Gastrocnemius medialis (tissue), 4 donors: ENCODE results near the gene RPS15.

Experiments
- POLR2A ChIP-seq, 2 donors: fragments of 450-650 bp; IDR thresholded peaks; one replicate each; pipeline ENCODE4 v1.6.1; 2017; ENCODE audit warnings: antibody characterized with exemption in 2 of 2, mild to moderate bottlenecking in 2 of 2, moderate library complexity in 2 of 2
- TF ChIP-seq, protein P1 (sequence below), 5 experiments: fragments of 450-650 bp in 3 of 5; fragments of 200-600 bp in 2 of 5; sonication (generic) in 2 of 5; IDR thresholded peaks in 4 of 5; conservative IDR thresholded peaks in 1 of 5; 1 replicate in 4 of 5; 2 replicates in 1 of 5; pipeline ENCODE4 v1.5.1; 2016 to 2019; ENCODE audit warnings: antibody characterized with exemption in 5 of 5, mild to moderate bottlenecking in 3 of 5, moderate library complexity in 3 of 5

DNA sequence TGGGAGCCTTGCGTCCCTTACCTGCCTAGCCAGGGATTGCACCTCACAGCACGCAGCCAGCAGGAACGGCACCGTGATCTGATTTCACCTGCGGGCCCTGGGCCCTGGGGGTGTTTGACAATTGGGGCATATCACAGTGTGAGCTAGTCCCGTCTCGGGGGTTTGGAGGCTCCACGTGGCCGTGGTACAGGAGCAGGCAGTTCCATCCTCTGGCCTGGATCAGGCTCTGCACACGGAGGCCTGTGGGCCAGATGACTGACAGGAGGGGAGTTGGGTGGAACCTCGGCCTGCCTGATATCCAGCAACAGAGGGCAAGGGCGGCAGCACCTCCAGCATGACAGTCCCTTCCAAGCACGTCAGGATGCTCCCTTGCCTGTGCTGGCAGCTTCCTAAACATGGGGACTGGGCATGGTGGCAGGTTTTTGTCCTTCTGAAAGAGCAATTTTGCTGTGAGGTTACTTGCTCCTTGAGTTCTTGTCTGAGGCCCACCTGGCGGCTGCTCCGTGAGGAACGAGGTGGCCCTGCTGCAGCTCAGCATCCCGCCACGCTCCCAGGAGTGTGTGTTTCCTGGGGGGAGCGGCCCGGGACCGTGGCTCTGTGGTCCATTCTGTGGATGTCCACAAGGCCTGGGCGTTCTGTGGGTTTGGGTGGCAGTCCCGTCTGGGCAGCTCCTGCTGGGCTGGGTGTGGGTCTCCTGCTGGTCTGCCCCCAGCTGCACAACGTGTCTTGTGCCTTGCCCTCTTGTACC, 6.3 kb upstream of the RPS15 start:
- TF ChIP-seq, protein P1, sequence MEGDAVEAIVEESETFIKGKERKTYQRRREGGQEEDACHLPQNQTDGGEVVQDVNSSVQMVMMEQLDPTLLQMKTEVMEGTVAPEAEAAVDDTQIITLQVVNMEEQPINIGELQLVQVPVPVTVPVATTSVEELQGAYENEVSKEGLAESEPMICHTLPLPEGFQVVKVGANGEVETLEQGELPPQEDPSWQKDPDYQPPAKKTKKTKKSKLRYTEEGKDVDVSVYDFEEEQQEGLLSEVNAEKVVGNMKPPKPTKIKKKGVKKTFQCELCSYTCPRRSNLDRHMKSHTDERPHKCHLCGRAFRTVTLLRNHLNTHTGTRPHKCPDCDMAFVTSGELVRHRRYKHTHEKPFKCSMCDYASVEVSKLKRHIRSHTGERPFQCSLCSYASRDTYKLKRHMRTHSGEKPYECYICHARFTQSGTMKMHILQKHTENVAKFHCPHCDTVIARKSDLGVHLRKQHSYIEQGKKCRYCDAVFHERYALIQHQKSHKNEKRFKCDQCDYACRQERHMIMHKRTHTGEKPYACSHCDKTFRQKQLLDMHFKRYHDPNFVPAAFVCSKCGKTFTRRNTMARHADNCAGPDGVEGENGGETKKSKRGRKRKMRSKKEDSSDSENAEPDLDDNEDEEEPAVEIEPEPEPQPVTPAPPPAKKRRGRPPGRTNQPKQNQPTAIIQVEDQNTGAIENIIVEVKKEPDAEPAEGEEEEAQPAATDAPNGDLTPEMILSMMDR (IDR thresholded peaks at IDR 0.05 in 4 of 5, conservative IDR thresholded peaks at IDR 0.05 in 1 of 5) = no peak
- TF ChIP-seq POLR2A (IDR thresholded peaks at IDR 0.05) = no peak
